Measurements from ENCODE around the gene ERFL.
A peak's percentile ranks its signal among the peaks of the same experiment; 100 is the strongest.

Gene ERFL

GRCh38 chr19:41883821-41884733, 44.2 kb downstream of the ERFL start:
- H3K4me3 ChIP-seq (ENCODE audit: low read length), result peak overlapping the region; percentile 94
- no peak overlapping the region for H3K27ac ChIP-seq (ENCODE audit: low read length)
- WGBS (ENCODE audit: insufficient coverage, insufficient read length), result no CpG with 5 or more reads among the region's 66 CpGs
- H3K27me3 ChIP-seq (ENCODE audit: control insufficient read depth, insufficient read depth, low read length), result no peaks in the 10 kb centered on the region; the same call in 1 of the 2 replicates
- peak; percentile 91 for DNase-seq (ENCODE audit: low read depth, low spot score)
- no peaks in the 10 kb centered on the region; the same call in 1 of the 2 replicates for H3K36me3 ChIP-seq (ENCODE audit: control insufficient read depth, insufficient read depth, low read length)
- H3K4me1 ChIP-seq (ENCODE audit: control insufficient read depth, insufficient read depth, low read length), result peaks cover 8% of the 10 kb centered on the region
- no peaks in the 10 kb centered on the region for H3K9me3 ChIP-seq (ENCODE audit: control insufficient read depth, insufficient read depth, low read length)

- WGBS (ENCODE audit: insufficient coverage, insufficient read length), result no CpG with 5 or more reads among the region's 23 CpGs
- H3K36me3 ChIP-seq (ENCODE audit: control insufficient read depth, insufficient read depth, low read length), result no peaks in the 10 kb centered on the region; the same call in 1 of the 2 replicates
Observed at GRCh38 chr19:41883463-41883820, 44.8 kb downstream of the ERFL start.

GRCh38 chr19:41882568-41883462, 45.4 kb downstream of the ERFL start, which contains the start of gene ARHGEF1:
Gene ARHGEF1, plus strand, starts transcription at chr19:41883184. Its CDS starts 4,899 bp downstream, at chr19:41888083.
- no peak for DNase-seq (ENCODE audit: low read depth, low spot score)
- peak within 1 kb of the TSS; percentile 57 for H3K4me3 ChIP-seq (ENCODE audit: low read length)
- no peaks in the 10 kb centered on the region for H3K9me3 ChIP-seq (ENCODE audit: control insufficient read depth, insufficient read depth, low read length)
- WGBS (ENCODE audit: insufficient coverage, insufficient read length), result no CpG with 5 or more reads among the region's 80 CpGs
- no peaks in the 10 kb centered on the region; the same call in 1 of the 2 replicates for H3K27me3 ChIP-seq (ENCODE audit: control insufficient read depth, insufficient read depth, low read length)
- H3K27ac ChIP-seq (ENCODE audit: low read length), result no peak within 1 kb of the TSS
- H3K36me3 ChIP-seq (ENCODE audit: control insufficient read depth, insufficient read depth, low read length), result no peaks in the 10 kb centered on the region; the same call in 1 of the 2 replicates
- peaks cover 4% of the 10 kb centered on the region; the same call in 1 of the 2 replicates for H3K4me1 ChIP-seq (ENCODE audit: control insufficient read depth, insufficient read depth, low read length)

More at GRCh38 chr19:41883463-41883820, 44.8 kb downstream of the ERFL start:
- Histone ChIP-seq H3K4me1 (ENCODE audit: control insufficient read depth, insufficient read depth, low read length) (peaks cover 8% of the 10 kb centered on the region), H3K4me3 (ENCODE audit: low read length) (peak overlapping the region; percentile 57), H3K9me3 (ENCODE audit: control insufficient read depth, insufficient read depth, low read length) (no peaks in the 10 kb centered on the region), H3K27me3 (ENCODE audit: control insufficient read depth, insufficient read depth, low read length) (no peaks in the 10 kb centered on the region; the same call in 1 of the 2 replicates), H3K27ac (ENCODE audit: low read length) (no peak overlapping the region)
- DNase-seq (ENCODE audit: low read depth, low spot score), result no peak

GRCh38 chr19:41880329-41880708, 47.9 kb downstream of the ERFL start:
- no CpG with 5 or more reads among the region's 5 CpGs for WGBS (ENCODE audit: insufficient coverage, insufficient read length)
- Histone ChIP-seq H3K4me1 (ENCODE audit: control insufficient read depth, insufficient read depth, low read length) (no peaks in the 10 kb centered on the region), H3K9me3 (ENCODE audit: control insufficient read depth, insufficient read depth, low read length) (no peaks in the 10 kb centered on the region), H3K27me3 (ENCODE audit: control insufficient read depth, insufficient read depth, low read length) (no peaks in the 10 kb centered on the region; the same call in 1 of the 2 replicates), H3K36me3 (ENCODE audit: control insufficient read depth, insufficient read depth, low read length) (no peaks in the 10 kb centered on the region; the same call in 1 of the 2 replicates), H3K27ac (ENCODE audit: low read length) (no peak overlapping the region), H3K4me3 (ENCODE audit: low read length) (no peak overlapping the region)
- DNase-seq (ENCODE audit: low read depth, low spot score), result no peak

GRCh38 chr19:41879670-41880328, 48.5 kb downstream of the ERFL start:
- Histone ChIP-seq H3K27ac (ENCODE audit: low read length) (no peak overlapping the region), H3K4me3 (ENCODE audit: low read length) (no peak overlapping the region), H3K27me3 (ENCODE audit: control insufficient read depth, insufficient read depth, low read length) (no peaks in the 10 kb centered on the region; the same call in 1 of the 2 replicates), H3K36me3 (ENCODE audit: control insufficient read depth, insufficient read depth, low read length) (no peaks in the 10 kb centered on the region; the same call in 1 of the 2 replicates), H3K4me1 (ENCODE audit: control insufficient read depth, insufficient read depth, low read length) (no peaks in the 10 kb centered on the region), H3K9me3 (ENCODE audit: control insufficient read depth, insufficient read depth, low read length) (no peaks in the 10 kb centered on the region)
- DNase-seq (ENCODE audit: low read depth, low spot score), result no peak
- WGBS (ENCODE audit: insufficient coverage, insufficient read length), result no CpG with 5 or more reads among the region's 7 CpGs

GRCh38 chr19:41879080-41879479, 49.2 kb downstream of the ERFL start:
- no peak overlapping the region for H3K27ac ChIP-seq (ENCODE audit: low read length)
- H3K4me3 ChIP-seq (ENCODE audit: low read length), result no peak overlapping the region
- no peaks in the 10 kb centered on the region; the same call in 1 of the 2 replicates for H3K36me3 ChIP-seq (ENCODE audit: control insufficient read depth, insufficient read depth, low read length)
- H3K4me1 ChIP-seq (ENCODE audit: control insufficient read depth, insufficient read depth, low read length), result no peaks in the 10 kb centered on the region
- no peaks in the 10 kb centered on the region; the same call in 1 of the 2 replicates for H3K27me3 ChIP-seq (ENCODE audit: control insufficient read depth, insufficient read depth, low read length)
- H3K9me3 ChIP-seq (ENCODE audit: control insufficient read depth, insufficient read depth, low read length), result no peaks in the 10 kb centered on the region
- WGBS (ENCODE audit: insufficient coverage, insufficient read length), result no CpG with 5 or more reads among the region's 21 CpGs
- DNase-seq (ENCODE audit: low read depth, low spot score), result no peak

GRCh38 chr19:41877916-41878905, 50.0 kb downstream of the ERFL start:
- no CpG with 5 or more reads among the region's 17 CpGs for WGBS (ENCODE audit: insufficient coverage, insufficient read length)
- Histone ChIP-seq H3K4me3 (ENCODE audit: low read length) (no peak overlapping the region), H3K4me1 (ENCODE audit: control insufficient read depth, insufficient read depth, low read length) (no peaks in the 10 kb centered on the region)

GRCh38 chr19:41876847-41877832, 51.1 kb downstream of the ERFL start, which contains the start of gene CD79A:
Gene CD79A, plus strand, starts transcription at chr19:41877279. Its CDS starts 26 bp downstream, at chr19:41877305.
- Histone ChIP-seq H3K9me3 (ENCODE audit: control insufficient read depth, insufficient read depth, low read length) (no peaks in the 10 kb centered on the region), H3K4me1 (ENCODE audit: control insufficient read depth, insufficient read depth, low read length) (no peaks in the 10 kb centered on the region), H3K27me3 (ENCODE audit: control insufficient read depth, insufficient read depth, low read length) (no peaks in the 10 kb centered on the region; the same call in 1 of the 2 replicates), H3K4me3 (ENCODE audit: low read length) (no peak within 1 kb of the TSS), H3K36me3 (ENCODE audit: control insufficient read depth, insufficient read depth, low read length) (no peaks in the 10 kb centered on the region), H3K27ac (ENCODE audit: low read length) (no peak within 1 kb of the TSS)
- DNase-seq (ENCODE audit: low read depth, low spot score), result no peak
- WGBS (ENCODE audit: insufficient coverage, insufficient read length), result no CpG with 5 or more reads among the region's 9 CpGs

More at GRCh38 chr19:41877916-41878905, 50.0 kb downstream of the ERFL start:
- H3K27me3 ChIP-seq (ENCODE audit: control insufficient read depth, insufficient read depth, low read length), result no peaks in the 10 kb centered on the region; the same call in 1 of the 2 replicates
- no peak for DNase-seq (ENCODE audit: low read depth, low spot score)
- H3K36me3 ChIP-seq (ENCODE audit: control insufficient read depth, insufficient read depth, low read length), result no peaks in the 10 kb centered on the region; the same call in 1 of the 2 replicates
- no peak overlapping the region for H3K27ac ChIP-seq (ENCODE audit: low read length)
- no peaks in the 10 kb centered on the region for H3K9me3 ChIP-seq (ENCODE audit: control insufficient read depth, insufficient read depth, low read length)
